CD4-positive, CD25-positive, alpha-beta regulatory T cell (primary cell): ENCODE measurements around the gene GALNT15. TPM values are rescaled to one million over a fixed set of nuclear protein-coding genes. Genes with fewer than 3 reads are reported as not detected.

ENCODE experiments used
- ATAC-seq, 2 donors: fragments of 150-1000 bp; cut with Tn5 transposase; one replicate each; pipeline ENCODE4 v1.10.0; 2021; ENCODE audit warnings: low read depth in 2 of 2, moderate number of reproducible peaks in 2 of 2, moderate library complexity in 1 of 2
- DNase-seq, 3 donors: peaks; one replicate each; pipeline versions ENCODE4 v3.0.0 to v3.0.0-alpha.2; 2012 to 2022; ENCODE audit warnings: mixed read lengths in 1 of 3
- H3K27ac ChIP-seq: one replicate; pipeline ENCODE4 v1.7.0; 2013; ENCODE audit warnings: mild to moderate bottlenecking, low read length; ENCODE audit not compliant: insufficient read depth, poor library complexity, severe bottlenecking
- H3K27me3 ChIP-seq: one replicate; pipeline ENCODE4 v1.7.0; 2013; ENCODE audit warnings: low read length; ENCODE audit not compliant: control insufficient read depth, insufficient read depth
- H3K36me3 ChIP-seq: one replicate; pipeline ENCODE4 v1.7.0; 2013; ENCODE audit warnings: mild to moderate bottlenecking, low read length, moderate library complexity; ENCODE audit not compliant: control insufficient read depth, insufficient read depth
- H3K4me1 ChIP-seq: 2 replicates; pipeline ENCODE4 v1.7.0; 2013; ENCODE audit warnings: mild to moderate bottlenecking, low read length; ENCODE audit not compliant: insufficient read depth, control insufficient read depth, poor library complexity, severe bottlenecking
- H3K4me3 ChIP-seq: one replicate; pipeline ENCODE4 v1.7.0; 2013; ENCODE audit warnings: low read depth, mild to moderate bottlenecking, low read length, moderate library complexity
- H3K9me3 ChIP-seq, 2 experiments: 1 replicate in 1 of 2; 2 replicates in 1 of 2; pipeline ENCODE4 v1.7.0; 2013; ENCODE audit warnings: low read length in 2 of 2, mild to moderate bottlenecking in 1 of 2, moderate library complexity in 1 of 2; ENCODE audit not compliant: control insufficient read depth in 2 of 2
- H3K27ac Mint-ChIP-seq, 3 donors: one replicate each; pipeline ENCODE4 v1.8.0; 2020 to 2022; ENCODE audit warnings: mild to moderate bottlenecking in 3 of 3, mixed read lengths in 3 of 3, moderate library complexity in 2 of 3
- H3K27me3 Mint-ChIP-seq: one replicate; pipeline ENCODE4 v1.8.0; 2022; ENCODE audit warnings: mild to moderate bottlenecking, mixed read lengths
- H3K36me3 Mint-ChIP-seq: one replicate; pipeline ENCODE4 v1.8.0; 2020; ENCODE audit warnings: mixed read lengths
- H3K4me1 Mint-ChIP-seq, 4 donors: one replicate each; pipeline ENCODE4 v1.8.0; 2020 to 2022; ENCODE audit warnings: mixed read lengths in 4 of 4, mild to moderate bottlenecking in 1 of 4
- H3K4me3 Mint-ChIP-seq, 4 donors: one replicate each; pipeline ENCODE4 v1.8.0; 2020 to 2022; ENCODE audit warnings: mild to moderate bottlenecking in 4 of 4, mixed read lengths in 4 of 4, moderate library complexity in 3 of 4
- H3K9me3 Mint-ChIP-seq, 7 donors: one replicate each; pipeline ENCODE4 v1.8.0; 2020 to 2022; ENCODE audit warnings: mixed read lengths in 7 of 7, mild to moderate bottlenecking in 3 of 7, moderate library complexity in 2 of 7
- polyA plus RNA-seq, 4 donors: library from polyadenylated mRNA; unstranded; fragments of 300-500 nt; fragmentation: Illumina TruSeq; gene quantifications; one replicate each; pipeline ENCODE4 v1.2.3, GENCODE V29; 2021
- total RNA-seq: library from RNA; stranded (reverse); gene quantifications from one replicate; pipeline ENCODE4 v1.2.3, GENCODE V29; 2022

GALNT15 gene
- total and polyA plus RNA-seq, 5 donors from 2014 or later: not detected

DNA sequence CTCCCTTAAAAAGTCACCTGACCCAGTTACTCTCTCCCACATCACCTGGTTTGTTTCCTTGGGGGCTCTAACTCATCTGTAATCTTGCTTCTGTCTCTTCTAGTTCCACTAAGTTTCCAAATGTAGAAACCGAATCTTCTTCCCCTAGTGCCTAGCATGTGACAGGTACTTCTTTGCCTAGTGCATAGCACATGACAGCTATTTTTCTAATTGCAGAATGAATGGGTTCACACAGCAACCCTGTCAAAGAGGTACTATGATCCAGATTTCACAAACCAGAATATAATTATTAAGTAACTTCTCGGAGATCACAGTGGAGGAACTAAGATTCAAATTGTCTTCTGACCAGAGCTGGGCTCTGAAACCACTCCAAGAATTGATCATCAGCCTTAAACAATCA is 82.8 kb downstream of the GALNT15 start:
- H3K27ac Mint-ChIP-seq: no peak overlapping the region
- peaks cover 17% of the 10 kb centered on the region for H3K36me3 ChIP-seq
- peaks cover 0 to 7% (median 6%) of the 10 kb centered on the region in 4 donors for H3K4me1 Mint-ChIP-seq
- no peak overlapping the region for H3K27ac ChIP-seq
- no peaks in the 10 kb centered on the region for H3K27me3 Mint-ChIP-seq
- H3K9me3 ChIP-seq: no peaks in the 10 kb centered on the region
- H3K4me1 ChIP-seq: no peaks in the 10 kb centered on the region
- no peaks in the 10 kb centered on the region for H3K9me3 Mint-ChIP-seq
- no peaks in the 10 kb centered on the region for H3K27me3 ChIP-seq
- peaks cover 12% of the 10 kb centered on the region for H3K36me3 Mint-ChIP-seq
- no peak for DNase-seq
- no peak overlapping the region for H3K4me3 Mint-ChIP-seq
- ATAC-seq: no peak
- no peak overlapping the region for H3K4me3 ChIP-seq

DNA sequence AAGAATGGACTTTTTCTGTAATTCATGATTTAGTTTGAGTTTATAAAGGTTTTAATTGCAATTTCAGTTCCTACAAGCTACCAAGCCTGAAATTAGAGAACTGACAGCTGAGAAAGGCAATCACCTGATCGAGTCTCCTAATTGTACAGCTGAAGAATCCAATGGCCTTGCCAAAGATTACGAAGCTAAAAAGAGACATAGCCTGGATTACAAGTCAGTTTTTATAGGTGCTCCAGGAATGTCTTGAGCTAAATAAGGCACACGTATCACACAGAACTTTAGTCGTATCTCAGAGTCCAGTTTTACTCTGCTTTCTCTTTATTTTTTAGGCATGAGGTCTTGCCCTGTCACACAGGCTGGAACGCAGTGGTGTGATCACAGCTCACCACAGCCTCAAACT is 83.7 kb downstream of the GALNT15 start:
- H3K27me3 Mint-ChIP-seq: no peaks in the 10 kb centered on the region

DNA sequence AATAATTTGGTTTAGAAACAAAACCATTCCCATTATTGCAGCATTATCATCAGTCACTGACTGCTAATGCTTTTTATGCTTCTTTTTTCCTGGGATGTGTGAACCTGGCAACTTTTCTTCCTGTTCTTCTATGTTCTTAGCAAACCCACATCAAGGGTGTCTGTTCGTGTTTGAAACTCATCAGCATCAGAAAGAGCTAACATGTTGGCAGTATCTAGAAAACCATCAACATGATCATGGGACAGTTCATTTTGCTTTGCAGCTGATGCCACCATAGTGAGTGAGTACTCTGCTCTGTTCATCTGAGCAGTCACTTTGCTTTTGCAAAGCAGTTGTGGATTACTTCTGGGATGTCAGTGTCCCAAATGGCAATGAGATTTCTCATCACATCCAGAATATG is 84.4 kb downstream of the GALNT15 start:
- no peaks in the 10 kb centered on the region for H3K9me3 ChIP-seq
- no peak for DNase-seq
- H3K4me1 ChIP-seq: peaks cover 2% of the 10 kb centered on the region
- Mint-ChIP-seq H3K9me3 (no peaks in the 10 kb centered on the region), H3K27me3 (no peaks in the 10 kb centered on the region), H3K27ac (no peak overlapping the region), H3K36me3 (peaks cover 12% of the 10 kb centered on the region), H3K4me1 (peaks cover under 1 to 7% (median 6%) of the 10 kb centered on the region in 4 donors), H3K4me3 (no peak overlapping the region)
- ATAC-seq: no peak
- no peaks in the 10 kb centered on the region for H3K27me3 ChIP-seq
- H3K27ac ChIP-seq: no peak overlapping the region
- H3K4me3 ChIP-seq: no peak overlapping the region
- peaks cover 19% of the 10 kb centered on the region for H3K36me3 ChIP-seq

More for the DNA sequence above, 83.7 kb downstream of the GALNT15 start:
- Histone ChIP-seq H3K4me3 (no peak overlapping the region), H3K27me3 (no peaks in the 10 kb centered on the region), H3K27ac (no peak overlapping the region), H3K36me3 (peaks cover 19% of the 10 kb centered on the region), H3K4me1 (no peaks in the 10 kb centered on the region), H3K9me3 (no peaks in the 10 kb centered on the region)
- DNase-seq (no peak), ATAC-seq (no peak)
- Mint-ChIP-seq H3K4me1 (peaks cover 0 to 7% (median 6%) of the 10 kb centered on the region in 4 donors), H3K4me3 (no peak overlapping the region), H3K27ac (no peak overlapping the region), H3K9me3 (no peaks in the 10 kb centered on the region), H3K36me3 (peaks cover 12% of the 10 kb centered on the region)

DNA sequence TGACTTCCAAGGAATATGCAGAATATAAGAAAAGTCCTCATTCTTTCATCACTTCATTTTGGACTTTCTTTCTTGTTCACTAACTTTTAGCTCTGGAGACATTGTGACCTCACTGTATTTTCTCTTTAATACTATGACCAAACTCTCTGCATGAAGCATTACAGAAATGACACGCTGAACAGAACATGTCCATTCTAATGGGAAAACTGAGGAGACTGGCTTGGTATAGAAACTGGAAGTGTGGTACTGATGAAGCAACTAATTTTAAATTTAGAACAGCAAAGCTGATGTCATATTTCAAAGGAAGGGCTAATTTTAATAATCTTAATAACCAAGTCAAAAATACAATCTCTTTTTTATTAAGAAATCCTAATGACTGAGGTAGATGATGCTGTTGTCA is 85.6 kb downstream of the GALNT15 start:
- Histone ChIP-seq H3K4me3 (no peak overlapping the region), H3K9me3 (no peaks in the 10 kb centered on the region), H3K27ac (no peak overlapping the region), H3K27me3 (no peaks in the 10 kb centered on the region), H3K4me1 (peaks cover 8% of the 10 kb centered on the region), H3K36me3 (peaks cover 19% of the 10 kb centered on the region)
- no peaks in the 10 kb centered on the region for H3K27me3 Mint-ChIP-seq
- H3K4me3 Mint-ChIP-seq: no peak overlapping the region
- H3K27ac Mint-ChIP-seq: no peak overlapping the region
- DNase-seq (no peak), ATAC-seq (no peak)
- no peaks in the 10 kb centered on the region for H3K9me3 Mint-ChIP-seq
- H3K36me3 Mint-ChIP-seq: peaks cover 12% of the 10 kb centered on the region
- peaks cover 7 to 17% (median 10%) of the 10 kb centered on the region in 4 donors for H3K4me1 Mint-ChIP-seq

DNA sequence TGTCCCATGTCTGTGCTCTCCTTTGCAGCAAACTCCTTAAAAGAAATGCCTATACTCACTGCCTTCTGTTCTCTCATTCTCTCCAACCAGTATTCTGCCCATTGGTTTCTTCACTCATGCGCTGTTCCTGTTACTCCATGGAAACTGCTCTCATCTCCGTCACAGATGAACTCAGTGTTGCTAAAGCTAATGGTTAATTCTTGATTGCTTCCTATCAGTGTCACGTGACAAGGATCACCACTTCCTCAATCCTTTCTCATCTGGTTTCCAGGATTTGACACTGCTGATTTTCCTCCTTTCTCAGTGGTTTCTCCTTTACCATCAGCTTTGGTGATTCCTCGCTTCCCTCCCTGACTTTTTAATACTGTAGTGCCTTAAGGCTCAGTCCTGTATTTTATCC is 87.7 kb downstream of the GALNT15 start:
- Mint-ChIP-seq H3K4me1 (peaks cover 15 to 39% (median 24%) of the 10 kb centered on the region in 4 donors), H3K4me3 (no peak overlapping the region), H3K27ac (no peak overlapping the region), H3K9me3 (no peaks in the 10 kb centered on the region), H3K27me3 (no peaks in the 10 kb centered on the region), H3K36me3 (peaks cover 7% of the 10 kb centered on the region)
- Histone ChIP-seq H3K27ac (no peak overlapping the region), H3K4me3 (no peak overlapping the region), H3K9me3 (no peaks in the 10 kb centered on the region), H3K27me3 (no peaks in the 10 kb centered on the region), H3K4me1 (peaks cover 17% of the 10 kb centered on the region), H3K36me3 (peaks cover 19% of the 10 kb centered on the region)
- no peak for DNase-seq
- ATAC-seq: no peak

DNA sequence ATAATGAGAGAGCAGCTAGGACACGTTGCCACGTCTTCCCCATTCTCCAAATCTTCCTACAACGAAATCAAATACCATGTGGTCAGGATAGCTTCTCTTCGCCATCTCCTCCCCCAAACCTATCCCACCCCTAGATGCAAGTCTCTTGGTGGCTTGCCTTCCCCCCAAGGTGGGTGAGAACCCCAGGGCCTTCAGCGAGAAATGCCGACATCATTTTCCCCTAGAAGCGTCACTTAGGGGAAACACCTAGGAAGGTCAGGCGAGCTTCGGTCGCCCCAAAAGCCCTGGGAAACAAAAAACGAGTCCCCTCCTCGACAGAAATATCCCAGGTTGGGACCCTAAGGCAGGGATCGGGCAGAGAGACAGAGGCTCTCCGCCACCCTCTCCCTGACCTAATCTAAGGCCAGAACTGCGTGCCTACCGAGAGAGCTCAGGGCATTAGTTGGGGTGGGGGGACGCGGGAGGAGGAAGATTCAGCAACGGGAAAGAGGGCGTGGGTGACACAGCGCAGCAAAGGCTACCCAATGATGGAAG is 89.8 kb downstream of the GALNT15 start:
- Histone ChIP-seq H3K4me1 (peaks cover 17% of the 10 kb centered on the region), H3K27me3 (no peaks in the 10 kb centered on the region), H3K27ac (peak overlapping the region; percentile 94), H3K4me3 (peak overlapping the region; percentile 96), H3K36me3 (peaks cover 17% of the 10 kb centered on the region), H3K9me3 (no peaks in the 10 kb centered on the region)
- no peaks in the 10 kb centered on the region for H3K27me3 Mint-ChIP-seq
- ATAC-seq: no peak
- DNase-seq: peak in 1 of 3 donors; percentile 9
- H3K9me3 Mint-ChIP-seq: no peaks in the 10 kb centered on the region
- H3K4me1 Mint-ChIP-seq: peaks cover 20 to 47% (median 26%) of the 10 kb centered on the region in 4 donors
- H3K36me3 Mint-ChIP-seq: peaks cover 10% of the 10 kb centered on the region
- peak overlapping the region; percentile 98 to 99 (median 99) for H3K27ac Mint-ChIP-seq
- peak overlapping the region; percentile 97 to 100 (median 99) for H3K4me3 Mint-ChIP-seq

DNA sequence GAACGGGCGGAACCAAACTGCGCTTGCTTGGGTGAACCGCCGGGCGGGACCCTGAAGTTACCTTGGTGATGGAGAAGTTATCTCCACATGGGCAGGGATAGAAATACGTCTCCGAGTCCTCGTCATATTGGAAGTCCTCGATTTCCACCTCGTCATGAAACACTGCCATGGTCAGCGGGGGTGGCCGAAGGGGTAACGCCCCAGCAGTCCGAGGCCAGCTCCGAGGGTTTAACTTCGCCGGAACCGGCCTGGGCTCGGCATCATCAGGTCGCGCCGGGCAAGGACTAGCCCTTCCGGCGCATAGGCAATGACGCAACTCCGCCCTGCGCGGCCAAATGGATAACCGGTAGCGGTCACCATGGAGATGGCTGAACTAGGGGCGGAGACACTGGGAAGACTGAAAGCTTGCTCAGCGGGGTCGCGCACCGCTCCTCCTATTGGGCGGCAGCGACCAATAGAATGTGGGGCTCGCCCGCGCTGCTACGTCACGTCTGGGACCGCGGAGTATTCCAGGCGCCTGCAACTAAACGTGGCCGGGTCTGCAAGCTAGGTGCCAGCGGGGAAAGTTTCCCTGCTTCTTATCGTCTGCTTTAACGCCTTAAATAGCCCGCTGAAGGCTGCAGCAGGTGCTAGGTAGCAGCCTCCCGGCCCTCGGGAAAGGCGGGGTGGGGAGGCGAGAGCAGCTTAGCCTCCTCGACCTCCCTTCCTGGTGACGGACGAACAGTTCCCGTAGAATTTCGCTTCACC is 90.4 kb downstream of the GALNT15 start, which contains the start of the genes DPH3 and OXNAD1:
Gene DPH3, minus strand, starts transcription at position 236 of the 747 bp plus-strand sequence. Its CDS starts 67 bp downstream, at position 169.
Gene OXNAD1, plus strand, starts transcription at position 505 of the 747 bp plus-strand sequence. CDS start 5,741 bp downstream, outside the sequence.
- peak within 1 kb of the TSS; percentile 97 to 100 (median 99) for H3K4me3 Mint-ChIP-seq
- peaks cover 6% of the 10 kb centered on the region for H3K36me3 Mint-ChIP-seq
- Histone ChIP-seq H3K36me3 (peaks cover 12% of the 10 kb centered on the region), H3K4me1 (peaks cover 17% of the 10 kb centered on the region), H3K4me3 (peak within 1 kb of the TSS; percentile 96), H3K9me3 (no peaks in the 10 kb centered on the region), H3K27me3 (no peaks in the 10 kb centered on the region), H3K27ac (peak within 1 kb of the TSS; percentile 94)
- no peaks in the 10 kb centered on the region for H3K9me3 Mint-ChIP-seq
- H3K27ac Mint-ChIP-seq: peak within 1 kb of the TSS; percentile 98 to 99 (median 99)
- ATAC-seq (peak; percentile 95 to 96), DNase-seq (peak; percentile 99 to 100 (median 99))
- no peaks in the 10 kb centered on the region for H3K27me3 Mint-ChIP-seq
- peaks cover 20 to 47% (median 26%) of the 10 kb centered on the region in 4 donors for H3K4me1 Mint-ChIP-seq
